GM12878 (cell line): ENCODE measurements around the gene TRIM67. TPM values are rescaled to one million over a fixed set of nuclear protein-coding genes. Genes with fewer than 3 reads are reported as not detected.

Experiments
- ATAC-seq: fragments of 200-7000 bp; cut with Tn5 transposase; 3 replicates; pipeline ENCODE4 v1.9.1; 2020; ENCODE audit warnings: mild to moderate bottlenecking, moderate library complexity
- BruUV-seq: library from RNA; stranded (reverse); fragments of 400-500 nt; replicated peaks from 2 replicates; lab custom pipeline; 2021; lab: Mats Ljungman, UMichigan
- CTCF ChIA-PET: fragments of 300-600 bp; sonication (Branson Sonifier 250); formaldehyde crosslinking; extraction: SDS; loops from one replicate; lab custom pipeline; 2021; ENCODE audit warnings: inconsistent platforms; lab: Yijun Ruan, JAX
- POLR2A ChIA-PET: fragments of 350-600 bp; formaldehyde crosslinking; extraction: SDS; loops from one replicate; lab custom pipeline; 2021; ENCODE audit warnings: inconsistent platforms; lab: Charles Lee
- RAD21 ChIA-PET: fragments of 300-600 bp; sonication (Branson Sonifier 250); formaldehyde crosslinking; loops from one replicate; lab custom pipeline; 2023; ENCODE audit warnings: antibody characterized with exemption; ENCODE audit not compliant: unreplicated experiment; lab: Charles Lee
- SMC1A ChIA-PET: fragments of 300-600 bp; sonication (Branson Sonifier 250); formaldehyde crosslinking; loops from one replicate; lab custom pipeline; 2023; ENCODE audit not compliant: unreplicated experiment, uncharacterized antibody; lab: Charles Lee
- DNase-seq: peaks from one replicate; pipeline ENCODE4 v3.0.0-alpha.2; 2011; ENCODE audit warnings: low read depth, low spot score
- FAIRE-seq: peaks from 3 replicates; lab custom pipeline; 2011; peaks lifted over from hg19 to GRCh38; lab: Jason Lieb, UNC
- H2AFZ ChIP-seq: 2 replicates; pipeline ENCODE4 v1.6.0; 2011; ENCODE audit warnings: low read depth, low read length, control low read depth; ENCODE audit not compliant: control insufficient read depth
- H3K27ac ChIP-seq: 2 replicates; pipeline ENCODE4 v1.5.1; 2011; ENCODE audit warnings: control low read depth; ENCODE audit not compliant: control insufficient read depth, insufficient read depth
- H3K27me3 ChIP-seq, 2 experiments: replicated peaks in 1 of 2; 2 replicates each; pipeline versions ENCODE4 v1.6.0 to v1.6.1; 2011; ENCODE audit warnings: low read length in 1 of 2; ENCODE audit not compliant: control insufficient read depth in 2 of 2, insufficient read depth in 2 of 2
- H3K36me3 ChIP-seq, 2 experiments: 2 replicates each; pipeline ENCODE4 v1.5.1; 2011; ENCODE audit warnings: low read length in 1 of 2; ENCODE audit not compliant: control insufficient read depth in 2 of 2, insufficient read depth in 2 of 2
- H3K4me1 ChIP-seq: 2 replicates; pipeline ENCODE4 v1.6.1; 2011; ENCODE audit warnings: mild to moderate bottlenecking, low read length, moderate library complexity, mixed read lengths; ENCODE audit not compliant: control insufficient read depth, insufficient read depth
- H3K4me2 ChIP-seq: 2 replicates; pipeline ENCODE4 v1.6.0; 2011; ENCODE audit warnings: control low read depth; ENCODE audit not compliant: control insufficient read depth, insufficient read depth
- H3K4me3 ChIP-seq: fragments of 200-600 bp; sonication (generic); 2 replicates; pipeline ENCODE4 v1.5.1; 2016
- H3K79me2 ChIP-seq: 2 replicates; pipeline ENCODE4 v1.6.0; 2011; ENCODE audit warnings: low read length; ENCODE audit not compliant: control insufficient read depth, insufficient read depth
- H3K9ac ChIP-seq: 2 replicates; pipeline ENCODE4 v1.8.0; 2011; ENCODE audit warnings: low read length, control low read depth, mixed read lengths; ENCODE audit not compliant: control insufficient read depth, insufficient read depth
- H3K9me3 ChIP-seq: replicated peaks from 3 replicates; pipeline ENCODE4 v1.5.1; 2011; ENCODE audit warnings: mild to moderate bottlenecking, low read length; ENCODE audit not compliant: control insufficient read depth, insufficient read depth
- H4K20me1 ChIP-seq: 2 replicates; pipeline ENCODE4 v1.6.0; 2011; ENCODE audit not compliant: control insufficient read depth, insufficient read depth
- ATF7 ChIP-seq: fragments of 450-650 bp; IDR thresholded peaks from 2 replicates; pipeline ENCODE4 v1.6.1; 2016; ENCODE audit warnings: low read depth, mild to moderate bottlenecking
- BMI1 ChIP-seq: fragments of 450-650 bp; IDR thresholded peaks from 2 replicates; pipeline ENCODE4 v1.6.1; 2016; ENCODE audit warnings: mild to moderate bottlenecking, moderate library complexity, borderline replicate concordance
- CBFB ChIP-seq: IDR thresholded peaks from 2 replicates; pipeline ENCODE4 v1.6.1; 2016; ENCODE audit warnings: antibody characterized with exemption, low read depth
- CEBPB ChIP-seq, 2 experiments: fragments of 150-350 bp in 1 of 2; IDR thresholded peaks; 2 replicates each; pipeline ENCODE4 v1.6.1; 2012 to 2014; ENCODE audit warnings: low read depth in 2 of 2, low read length in 2 of 2, borderline replicate concordance in 1 of 2, inconsistent platforms in 1 of 2
- CHD2 ChIP-seq: IDR thresholded peaks from 2 replicates; pipeline ENCODE4 v1.6.1; 2011; ENCODE audit warnings: low read depth, low read length, improper control_type of control experiment, borderline replicate concordance
- E4F1 ChIP-seq: fragments of 450-650 bp; IDR thresholded peaks from 2 replicates; pipeline ENCODE4 v1.6.1; 2018; ENCODE audit warnings: borderline replicate concordance, mild to moderate bottlenecking; ENCODE audit not compliant: partially characterized antibody
- FOXM1 ChIP-seq: IDR thresholded peaks from 2 replicates; pipeline ENCODE4 v1.6.1; 2012; ENCODE audit warnings: low read depth, mild to moderate bottlenecking, inconsistent platforms, low read length, moderate library complexity
- GATAD2B ChIP-seq: fragments of 450-650 bp; conservative IDR thresholded peaks from 2 replicates; pipeline ENCODE4 v1.6.1; 2017; ENCODE audit warnings: low read depth, mild to moderate bottlenecking, moderate library complexity
- IKZF2 ChIP-seq, 2 experiments: fragments of 450-650 bp; IDR thresholded peaks; 2 replicates each; pipeline ENCODE4 v1.6.1; 2017; ENCODE audit warnings: mild to moderate bottlenecking in 2 of 2, moderate library complexity in 2 of 2
- MTA2 ChIP-seq: fragments of 450-650 bp; IDR thresholded peaks from 2 replicates; pipeline ENCODE4 v1.6.1; 2016; ENCODE audit warnings: low read depth, mild to moderate bottlenecking, moderate library complexity
- NR2C1 ChIP-seq: fragments of 450-650 bp; IDR thresholded peaks from 2 replicates; pipeline ENCODE4 v1.6.1; 2017; ENCODE audit warnings: antibody characterized with exemption, mild to moderate bottlenecking, moderate library complexity
- PBX3 ChIP-seq: IDR thresholded peaks from 2 replicates; pipeline ENCODE4 v1.6.1; 2011; ENCODE audit warnings: mild to moderate bottlenecking, low read depth, low read length, moderate library complexity; ENCODE audit not compliant: insufficient replicate concordance
- RCOR1 ChIP-seq: conservative IDR thresholded peaks from 2 replicates; pipeline ENCODE4 v1.6.1; 2012; ENCODE audit warnings: low read depth, low read length, improper control_type of control experiment
- STAT1 ChIP-seq: fragments of 450-650 bp; conservative IDR thresholded peaks from 2 replicates; pipeline ENCODE4 v1.6.1; 2014; ENCODE audit warnings: antibody characterized with exemption, mild to moderate bottlenecking
- WGBS: methylation state at CpG from one replicate; pipeline ENCODE4 v1.1.6; 2016; ENCODE audit warnings: low lambda C conversion rate; ENCODE audit not compliant: insufficient replicate concordance, insufficient coverage; ENCODE audit errors: missing lambda C conversion rate; 5-methylcytosine and 5-hydroxymethylcytosine counted together
- in situ Hi-C: fragments of 300-500 bp; cut with MboI; formaldehyde crosslinking; loops from 9 replicates; pipeline ENCODE4 v1.14.3; 2018; ENCODE audit warnings: mixed read lengths
- intact Hi-C: fragments of 100-400 bp; cut with micrococcal nuclease; formaldehyde crosslinking; loops from one replicate; pipeline ENCODE4 v1.14.2; 2022; ENCODE audit not compliant: unreplicated experiment
- polyA plus RNA-seq, 11 experiments: library from polyadenylated mRNA; depleted of rRNA in 4 of 11; unstranded in 6 of 11; stranded (reverse) in 5 of 11; fragments of >200 nt; fragmentation: Nextera tagmentation in 4 of 11; fragmentation: Illumina TruSeq in 1 of 11; extraction: Ambion mirVana in 4 of 11; extraction: Trizol in 1 of 11; gene quantifications; 1 replicate in 1 of 11; 2 replicates in 10 of 11; pipeline versions ENCODE4 v1.2.1 to v1.2.3, GENCODE V29; 2011 to 2016; ENCODE audit warnings: inconsistent platforms in 2 of 11, missing spikeins in 2 of 11, low read depth in 1 of 11
- total RNA-seq, 4 experiments: library from RNA; depleted of rRNA in 3 of 4; stranded (reverse); fragments of >200 nt in 3 of 4; fragmentation: Illumina TruSeq in 1 of 4; extraction: Trizol in 1 of 4; gene quantifications; 2 replicates each; pipeline versions ENCODE4 v1.2.1 to v1.2.3, GENCODE V29; 2013 to 2021

Gene TRIM67
- total and polyA plus RNA-seq, 10 of the 15 experiments (the other 5 are each of a cell fraction or from before 2014, with no cell fraction given) = under 0.01 to 0.01 TPM; not detected in 8

DNA sequence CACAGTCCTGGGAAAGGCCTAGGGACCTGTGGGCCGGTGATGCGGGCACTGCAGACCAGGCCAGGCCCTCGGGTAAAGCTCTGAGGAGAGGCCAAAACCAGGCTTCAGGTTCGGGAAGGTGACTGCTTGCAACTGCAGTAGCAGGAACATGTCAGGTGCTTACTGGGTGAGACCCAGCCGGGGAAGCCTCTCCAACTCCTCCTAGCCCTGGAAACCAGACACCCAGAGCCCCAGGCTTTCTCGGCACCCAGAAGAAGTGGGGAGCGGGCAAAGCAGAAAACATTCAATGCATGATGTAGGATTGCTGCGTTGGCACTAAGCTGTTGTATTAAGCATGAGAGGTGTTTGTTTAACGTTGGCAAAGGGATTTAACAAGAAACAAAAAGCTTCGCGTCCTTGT, 58.9 kb downstream of the TRIM67 start:
- no peak overlapping the region for H3K27ac ChIP-seq
- no peak overlapping the region for H3K4me2 ChIP-seq
- intact Hi-C loops (no loop called here), in situ Hi-C loops (no loop called here)
- ChIA-PET SMC1A (interaction anchor here (1.1 kb wide), 1 partner anchor 12 kb away, joined by 4 read pairs; no protein-coding TSS in a partner anchor), RAD21 (no interaction called here), POLR2A (no interaction called here), CTCF (no interaction called here)
- no peak overlapping the region for H2AFZ ChIP-seq
- no peak for DNase-seq
- H3K9me3 ChIP-seq = no peaks in the 10 kb centered on the region
- H4K20me1 ChIP-seq = no peaks in the 10 kb centered on the region
- no peaks in the 10 kb centered on the region; a peak in 1 of 4 replicates for H3K27me3 ChIP-seq
- no peaks in the 10 kb centered on the region for H3K79me2 ChIP-seq
- WGBS = 84% methylated on average over 11 of the region's 11 CpGs
- no peak overlapping the region for H3K4me3 ChIP-seq
- TF ChIP-seq E4F1 = no peak
- no peak for TF ChIP-seq CHD2
- TF ChIP-seq IKZF2 (IDR thresholded peaks at IDR 0.05) = no peak
- no peak for TF ChIP-seq STAT1
- TF ChIP-seq CEBPB (IDR thresholded peaks at IDR 0.05; ENCODE audit: borderline replicate concordance in 1 of 2, low read depth in 2 of 2, low read length in 2 of 2) = no peak
- no peak for TF ChIP-seq PBX3
- TF ChIP-seq FOXM1 = no peak
- no peak for TF ChIP-seq GATAD2B
- TF ChIP-seq MTA2 = no peak
- TF ChIP-seq ATF7 = no peak
- TF ChIP-seq CBFB = no peak
- no peak for TF ChIP-seq BMI1
- no peak for TF ChIP-seq NR2C1
- TF ChIP-seq RCOR1 = no peak
- BruUV-seq = no TSS peak
- FAIRE-seq = no peak
- H3K9ac ChIP-seq = no peak overlapping the region
- peaks cover 2% of the 10 kb centered on the region for H3K4me1 ChIP-seq
- H3K36me3 ChIP-seq = peaks cover 8 to 13% of the 10 kb centered on the region in 2 experiments; a peak in 3 of 4 replicates
- ATAC-seq = no peak
